SK-N-MC (cell line): ENCODE measurements around the gene EHBP1.
A peak's percentile ranks its signal among the peaks of the same experiment; 100 is the strongest.

Source experiments
- DNase-seq: peaks from one replicate; pipeline ENCODE4 v3.0.0-alpha.2; 2011; ENCODE audit warnings: low read depth, low spot score
- H3K27ac ChIP-seq: fragments of 200-600 bp; sonication (generic); 2 replicates; pipeline ENCODE4 v1.5.1; 2016; ENCODE audit warnings: mixed run types
- H3K36me3 ChIP-seq: fragments of 200-600 bp; sonication (generic); 2 replicates; pipeline ENCODE4 v1.6.1; 2017; ENCODE audit warnings: antibody characterized with exemption, low read length, mixed read lengths; ENCODE audit not compliant: insufficient read depth
- H3K4me3 ChIP-seq: fragments of 200-600 bp; sonication (generic); 2 replicates; pipeline ENCODE4 v1.5.1; 2016
- H3K9ac ChIP-seq: fragments of 200-600 bp; sonication (generic); 2 replicates; pipeline ENCODE4 v1.8.0; 2017; ENCODE audit warnings: mixed run types, mixed read lengths; ENCODE audit not compliant: insufficient read length
- H3K9me3 ChIP-seq: fragments of 200-600 bp; sonication (generic); 2 replicates; pipeline ENCODE4 v1.6.1; 2017; ENCODE audit warnings: low read depth, mild to moderate bottlenecking, antibody characterized with exemption, low read length, moderate library complexity, mixed read lengths
- EZH2 ChIP-seq: fragments of 200-600 bp; sonication (generic); IDR thresholded peaks from one replicate; pipeline ENCODE4 v1.6.1; 2017; ENCODE audit warnings: antibody characterized with exemption
- FOXP2 ChIP-seq: optimal IDR thresholded peaks from 2 replicates; pipeline ENCODE3; 2011; ENCODE audit warnings: mild to moderate bottlenecking, moderate library complexity; ENCODE audit not compliant: insufficient read depth; ENCODE audit errors: extremely low read length, control extremely low read depth
- POLR2AphosphoS5 ChIP-seq: IDR thresholded peaks from 2 replicates; pipeline ENCODE4 v1.6.1; 2012; ENCODE audit warnings: mild to moderate bottlenecking, low read depth, low read length, borderline replicate concordance

Gene EHBP1

DNA sequence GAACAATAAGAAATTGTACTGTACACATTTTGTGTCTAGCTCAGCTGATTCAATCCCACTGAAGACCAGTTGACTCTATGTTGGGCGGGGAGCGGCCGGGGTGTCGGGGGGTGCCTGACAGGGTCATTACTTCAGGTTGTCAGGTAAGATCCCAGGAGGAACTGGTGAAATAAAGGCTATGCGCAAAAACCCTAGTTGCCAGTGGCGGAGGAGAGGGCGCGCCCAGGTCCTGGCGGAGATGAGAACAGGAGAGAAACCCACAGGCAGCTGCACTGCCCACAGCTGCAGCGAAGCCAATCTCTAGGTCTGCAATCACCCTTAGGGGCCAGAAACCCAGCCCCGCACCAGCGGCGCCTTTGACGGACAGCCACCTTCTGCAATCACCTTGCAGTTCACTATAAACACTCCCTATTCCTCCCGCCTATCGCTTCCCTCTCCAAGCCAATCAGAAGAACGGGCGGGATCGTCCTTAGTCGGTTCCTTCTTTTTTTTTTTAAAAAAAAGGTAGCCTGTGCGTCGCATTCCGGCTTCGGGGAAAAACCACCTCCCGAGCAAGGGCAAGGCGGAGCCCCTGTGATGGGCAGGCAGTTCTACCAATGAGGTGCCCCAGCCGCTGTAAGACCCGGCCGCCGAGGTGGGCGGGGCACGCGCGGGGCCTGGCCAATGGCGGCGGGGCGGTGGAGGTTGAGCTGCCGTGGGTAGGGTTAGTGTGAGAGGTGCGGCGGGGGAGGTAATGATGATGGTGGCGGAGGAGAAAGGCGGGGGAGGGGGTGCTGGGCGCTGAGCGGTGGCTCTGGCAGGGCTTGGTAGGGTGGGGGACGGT lies at the start of gene EHBP1:
Gene EHBP1 (plus strand): TSS at position 707 of the 823 bp plus-strand sequence. CDS start 1,479 bp downstream, outside the sequence.
- Histone ChIP-seq H3K4me3 (peak within 1 kb of the TSS; percentile 85), H3K27ac (0 out of 2 replicates have a peak within 1 kb of the TSS, but pooled peaks have one; percentile 40), H3K9me3 (peaks cover 8% of the 10 kb centered on the region; the same call in 1 of the 2 replicates), H3K9ac (peak within 1 kb of the TSS; percentile 69), H3K36me3 (peaks cover 25% of the 10 kb centered on the region)
- DNase-seq: peak; percentile 96
- TF ChIP-seq EZH2 (no peak), FOXP2 (peak; percentile 68), POLR2AphosphoS5 (peak; percentile 84)

DNA sequence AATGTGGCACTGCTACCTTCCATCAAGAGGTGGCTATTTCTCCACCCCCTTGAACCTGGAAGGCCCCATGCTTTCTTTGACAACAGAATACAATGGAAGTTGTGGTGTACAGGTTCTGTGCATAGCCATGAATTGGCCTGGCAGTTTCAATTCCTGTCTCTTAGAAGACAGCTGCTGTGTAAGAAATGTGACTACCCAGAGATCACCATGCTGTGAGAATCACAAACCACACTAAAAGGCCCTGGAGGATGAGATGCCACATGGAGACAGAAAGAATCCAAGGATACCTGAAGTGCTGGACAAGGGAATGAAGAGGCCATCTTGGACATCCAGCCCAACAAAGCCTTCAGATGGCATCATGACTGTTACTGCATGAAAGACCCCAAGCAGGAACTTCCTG lies 47.7 kb upstream of the EHBP1 start:
- Histone ChIP-seq H3K4me3 (no peak overlapping the region), H3K9me3 (no peaks in the 10 kb centered on the region), H3K36me3 (no peaks in the 10 kb centered on the region), H3K27ac (no peak overlapping the region), H3K9ac (no peak overlapping the region)
- TF ChIP-seq POLR2AphosphoS5 (no peak), EZH2 (no peak), FOXP2 (no peak)
- DNase-seq: no peak

DNA sequence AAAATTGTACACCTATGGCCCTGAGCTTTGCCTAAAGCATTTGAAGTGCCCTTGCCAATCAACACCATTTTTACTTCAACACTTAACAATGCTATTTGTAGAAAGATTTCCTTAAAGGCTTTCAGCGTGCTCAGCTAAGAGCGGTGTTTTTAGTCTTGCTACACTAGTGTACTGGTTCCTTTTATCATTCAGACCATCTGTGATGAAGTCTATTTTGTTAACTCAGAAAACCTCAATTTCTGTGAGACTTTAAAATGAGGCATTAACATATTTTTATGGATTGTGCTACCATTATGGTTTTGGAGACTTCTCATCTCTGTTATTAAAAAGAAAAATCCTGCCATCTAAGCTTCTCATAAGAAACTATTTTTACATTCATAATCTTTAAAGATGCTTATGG lies 46.6 kb upstream of the EHBP1 start:
- DNase-seq: no peak
- Histone ChIP-seq H3K9ac (no peak overlapping the region), H3K9me3 (no peaks in the 10 kb centered on the region), H3K27ac (no peak overlapping the region), H3K4me3 (no peak overlapping the region), H3K36me3 (no peaks in the 10 kb centered on the region)
- no peak for TF ChIP-seq POLR2AphosphoS5
- TF ChIP-seq EZH2: no peak

DNA sequence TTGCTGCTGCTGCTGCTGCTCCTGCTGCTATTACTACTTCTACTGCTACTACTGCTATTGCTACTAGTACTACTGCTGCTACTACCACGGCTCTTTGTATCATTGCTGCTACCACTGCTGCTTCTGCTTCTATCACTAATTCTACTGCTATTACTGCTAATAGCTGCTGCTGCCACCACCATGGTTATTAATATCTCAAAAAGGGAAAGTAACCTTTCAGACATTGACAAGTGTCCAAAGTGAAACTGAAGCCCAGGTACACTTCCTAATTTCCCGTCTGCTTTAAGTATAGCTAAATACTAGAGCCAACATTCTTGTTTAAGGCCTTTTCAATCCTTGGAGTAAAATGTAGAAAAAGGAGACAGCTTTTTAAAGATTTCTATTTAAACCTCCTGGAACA lies 45.4 kb upstream of the EHBP1 start:
- Histone ChIP-seq H3K27ac (no peak overlapping the region; the same call in 1 of the 2 replicates), H3K36me3 (no peaks in the 10 kb centered on the region), H3K9ac (no peak overlapping the region), H3K9me3 (no peaks in the 10 kb centered on the region), H3K4me3 (no peak overlapping the region)
- TF ChIP-seq FOXP2 (no peak), EZH2 (no peak), POLR2AphosphoS5 (no peak)
- no peak for DNase-seq

DNA sequence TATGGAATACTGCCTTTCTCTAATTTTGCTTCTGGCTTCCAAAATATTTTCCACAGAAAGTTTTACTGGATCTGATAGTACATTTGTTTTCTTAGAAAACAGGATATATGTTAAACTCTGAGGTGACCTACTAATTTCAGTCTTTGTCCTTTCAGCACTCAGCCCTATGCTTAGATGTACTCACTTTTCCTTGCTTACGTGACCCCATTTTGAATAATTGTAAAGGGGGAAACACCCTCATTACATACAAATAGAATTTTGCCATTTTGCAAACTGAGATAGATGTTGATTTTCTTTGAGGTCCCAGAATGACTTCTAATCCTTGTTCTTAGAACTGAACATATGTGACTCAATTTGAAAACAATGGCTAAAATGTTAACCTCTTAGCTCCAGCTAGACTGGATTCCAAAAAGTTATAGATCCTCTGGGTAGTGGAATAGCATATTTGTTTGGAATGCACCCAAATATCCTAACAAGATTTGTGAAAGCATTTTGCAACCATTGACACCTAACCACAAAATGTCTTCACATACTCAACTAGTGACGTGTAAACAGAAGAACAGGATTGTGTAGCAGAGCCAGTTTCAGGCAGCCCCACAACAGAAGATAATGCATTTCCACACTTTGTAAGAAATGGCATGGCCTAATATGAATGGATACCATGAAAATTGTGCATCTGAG lies 44.8 kb upstream of the EHBP1 start:
- Histone ChIP-seq H3K36me3 (no peaks in the 10 kb centered on the region), H3K9ac (no peak overlapping the region), H3K27ac (peak overlapping the region; percentile 1; the same call in 1 of the 2 replicates), H3K4me3 (peak overlapping the region; percentile 11; the same call in 1 of the 2 replicates), H3K9me3 (no peaks in the 10 kb centered on the region)
- TF ChIP-seq FOXP2: no peak
- TF ChIP-seq POLR2AphosphoS5: no peak
- TF ChIP-seq EZH2: no peak
- DNase-seq: no peak

DNA sequence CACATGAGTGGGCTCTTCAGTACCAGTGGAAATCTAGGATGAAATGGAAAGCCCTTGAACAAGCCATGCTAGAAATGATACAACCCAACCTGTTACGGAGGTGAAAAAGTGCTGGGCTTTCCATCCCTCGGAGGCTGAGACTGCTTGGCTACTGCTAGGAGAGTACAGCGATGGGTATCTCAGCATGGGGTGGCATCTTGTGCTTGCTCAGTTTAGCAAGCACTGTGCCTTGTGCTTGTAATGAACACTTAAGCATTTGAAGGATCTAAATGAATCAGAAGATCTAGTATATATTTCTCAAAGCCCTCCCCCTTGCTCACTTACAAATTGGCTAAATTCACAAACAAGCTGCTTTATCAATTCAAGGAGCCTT lies 44.3 kb upstream of the EHBP1 start:
- Histone ChIP-seq H3K27ac (peak overlapping the region; percentile 1; the same call in 1 of the 2 replicates), H3K9ac (no peak overlapping the region), H3K9me3 (no peaks in the 10 kb centered on the region), H3K36me3 (no peaks in the 10 kb centered on the region), H3K4me3 (peak overlapping the region; percentile 11; the same call in 1 of the 2 replicates)
- TF ChIP-seq POLR2AphosphoS5 (no peak), FOXP2 (no peak), EZH2 (no peak)
- no peak for DNase-seq

DNA sequence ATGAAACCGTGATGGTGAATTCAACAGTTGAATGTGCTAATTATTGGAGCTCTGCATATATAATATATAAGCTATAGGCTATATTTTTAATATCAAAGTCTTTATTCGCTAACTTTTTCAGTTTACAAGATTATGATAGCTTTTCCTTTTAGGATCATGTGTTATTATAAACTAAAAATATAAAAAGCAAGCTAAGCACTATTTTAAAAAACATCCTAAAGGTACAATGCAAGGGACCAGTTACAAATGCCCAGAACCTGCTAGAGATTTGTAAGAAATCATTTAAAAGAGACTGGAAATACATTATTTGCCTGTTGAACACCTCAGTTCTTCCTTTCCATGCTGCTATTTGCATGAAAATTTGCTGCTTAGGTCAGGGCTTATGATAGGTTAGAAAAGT lies 43.4 kb upstream of the EHBP1 start:
- Histone ChIP-seq H3K4me3 (no peak overlapping the region), H3K27ac (0 out of 2 replicates have a peak overlapping the region, but pooled peaks have one; percentile 95), H3K9ac (no peak overlapping the region), H3K9me3 (no peaks in the 10 kb centered on the region), H3K36me3 (no peaks in the 10 kb centered on the region)
- TF ChIP-seq EZH2: no peak
- TF ChIP-seq FOXP2: no peak
- TF ChIP-seq POLR2AphosphoS5: no peak
- DNase-seq: no peak

DNA sequence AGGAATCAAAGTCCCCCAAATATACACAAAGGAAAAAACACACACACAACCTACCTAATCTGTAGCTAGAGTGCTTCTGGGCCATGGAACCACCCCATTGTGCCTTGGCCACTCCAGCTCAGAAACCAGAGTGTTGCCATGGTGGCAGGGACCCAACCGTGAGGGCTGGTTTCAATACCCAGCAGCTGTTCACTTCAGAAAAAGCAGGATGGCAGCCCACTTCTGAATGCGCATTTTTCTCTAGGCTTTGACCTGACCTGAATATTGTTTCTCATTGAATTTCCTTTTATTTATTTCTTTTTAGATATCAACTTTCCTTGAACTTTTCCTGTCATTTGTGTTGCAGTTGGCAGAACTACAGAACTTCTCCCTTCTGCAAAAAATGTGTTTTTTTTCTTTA lies 43.0 kb upstream of the EHBP1 start:
- Histone ChIP-seq H3K36me3 (no peaks in the 10 kb centered on the region), H3K4me3 (peak overlapping the region; percentile 38; the same call in 1 of the 2 replicates), H3K27ac (peak overlapping the region; percentile 95), H3K9me3 (no peaks in the 10 kb centered on the region), H3K9ac (no peak overlapping the region)
- no peak for DNase-seq
- no peak for TF ChIP-seq POLR2AphosphoS5
- no peak for TF ChIP-seq EZH2
- no peak for TF ChIP-seq FOXP2
